Erythroblast (primary cell): Measurements from ENCODE around the gene PDE7B.

ENCODE experiments used
- GATA1 ChIP-seq: IDR thresholded peaks from 2 replicates; pipeline ENCODE4 v1.6.1; 2011; ENCODE audit warnings: low read depth, mild to moderate bottlenecking, control low read depth, low read length, moderate library complexity
- POLR2A ChIP-seq: IDR thresholded peaks from 2 replicates; pipeline ENCODE4 v1.6.1; 2011; ENCODE audit warnings: mild to moderate bottlenecking, low read length

GRCh38 chr6:136201732-136202131 lies 350.2 kb downstream of the PDE7B start:
- TF ChIP-seq POLR2A: no peak
- TF ChIP-seq GATA1: no peak
